ENCODE results near the gene B3GNT9. TPM values are rescaled to one million over a fixed set of nuclear protein-coding genes. Genes with fewer than 3 reads are reported as not detected.
A peak's percentile ranks its signal among the peaks of the same experiment; 100 is the strongest.

The B3GNT9 gene
- polyA plus RNA-seq, 1 of the 3 experiments (the other 2 are of a cell fraction): 9.9 TPM

DNA sequence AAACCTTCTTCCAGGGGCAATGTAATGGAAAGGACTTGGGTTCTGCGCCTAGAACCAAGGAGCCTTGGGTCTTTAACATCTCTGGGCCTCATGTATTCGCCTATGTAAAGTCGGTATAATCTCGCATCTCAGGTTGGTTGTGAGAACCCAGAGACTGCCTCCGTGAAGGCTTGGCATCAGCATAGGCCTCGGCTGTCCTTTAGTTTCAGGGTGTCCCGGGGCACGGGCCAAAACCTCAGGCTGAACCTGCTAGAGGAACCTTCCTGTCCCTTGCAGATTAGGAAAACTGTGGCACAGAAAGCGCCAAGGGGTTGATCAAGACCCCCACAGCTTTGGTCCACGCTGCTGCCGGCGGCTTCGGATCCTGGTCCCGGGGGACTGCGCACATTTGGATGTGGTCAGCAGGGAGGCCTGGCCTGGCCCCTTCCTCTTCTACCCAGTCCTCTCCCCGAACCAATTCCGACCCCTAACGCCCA lies 41.8 kb downstream of the B3GNT9 start:
- Histone ChIP-seq H3K4me3 (ENCODE audit: low read depth in 2 of 2, low read length in 1 of 2) (peak overlapping the region in 1 of 2 experiments; percentile 84; a peak in 2 of 4 replicates), H4K20me1 (ENCODE audit: insufficient read depth) (no peaks in the 10 kb centered on the region), H3F3A (replicated peaks; ENCODE audit: insufficient read depth) (peaks cover 35% of the 10 kb centered on the region), H3K27ac (ENCODE audit: low read depth in 2 of 2, low read length in 1 of 2) (peak overlapping the region; percentile 38 to 75; a peak in 3 of 4 replicates), H3K9me2 (no peaks in the 10 kb centered on the region), H3K79me2 (ENCODE audit: insufficient read depth) (peaks cover 40% of the 10 kb centered on the region), H3K4me1 (ENCODE audit: control insufficient read depth in 1 of 2, insufficient read depth in 2 of 2, low read depth in 1 of 2, low read length in 1 of 2) (peaks cover 10 to 23% of the 10 kb centered on the region in 2 experiments; a peak in 1 of 4 replicates), H3K4me2 (peak overlapping the region; percentile 98), H3K36me3 (replicated peaks in 1 of 2; ENCODE audit: control insufficient read depth in 1 of 2, insufficient read depth in 2 of 2, low read length in 1 of 2) (no peaks in the 10 kb centered on the region), H3K9me3 (no peaks in the 10 kb centered on the region), H2AFZ (ENCODE audit: low read depth) (peak overlapping the region; percentile 92; the same call in 1 of the 2 replicates), H3K27me3 (ENCODE audit: insufficient read depth) (no peaks in the 10 kb centered on the region), H3K9ac (peak overlapping the region; percentile 46; the same call in 1 of the 2 replicates)
- DNase-seq: no peak
- no peak for TF ChIP-seq ELF1 (IDR thresholded peaks at IDR 0.05)
- no peak for TF ChIP-seq ZBTB33 (IDR thresholded peaks at IDR 0.05; ENCODE audit: borderline replicate concordance, low read depth)
- no peak for TF ChIP-seq YY1 (IDR thresholded peaks at IDR 0.05; ENCODE audit: low read depth)
- no peak for TF ChIP-seq SIN3A (IDR thresholded peaks at IDR 0.05; ENCODE audit: borderline replicate concordance, low read depth, low read length)
- no peak for TF ChIP-seq NFIC (IDR thresholded peaks at IDR 0.05; ENCODE audit: borderline replicate concordance)
- TF ChIP-seq MAX (IDR thresholded peaks at IDR 0.05; ENCODE audit: low read depth): no peak
- TF ChIP-seq, protein P1, sequence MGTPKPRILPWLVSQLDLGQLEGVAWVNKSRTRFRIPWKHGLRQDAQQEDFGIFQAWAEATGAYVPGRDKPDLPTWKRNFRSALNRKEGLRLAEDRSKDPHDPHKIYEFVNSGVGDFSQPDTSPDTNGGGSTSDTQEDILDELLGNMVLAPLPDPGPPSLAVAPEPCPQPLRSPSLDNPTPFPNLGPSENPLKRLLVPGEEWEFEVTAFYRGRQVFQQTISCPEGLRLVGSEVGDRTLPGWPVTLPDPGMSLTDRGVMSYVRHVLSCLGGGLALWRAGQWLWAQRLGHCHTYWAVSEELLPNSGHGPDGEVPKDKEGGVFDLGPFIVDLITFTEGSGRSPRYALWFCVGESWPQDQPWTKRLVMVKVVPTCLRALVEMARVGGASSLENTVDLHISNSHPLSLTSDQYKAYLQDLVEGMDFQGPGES (IDR thresholded peaks at IDR 0.05; ENCODE audit: low read depth, low read length): no peak
- TF ChIP-seq EZH2phosphoT487 (IDR thresholded peaks at IDR 0.05; ENCODE audit: borderline replicate concordance, low read depth): no peak
- TF ChIP-seq RCOR1 (IDR thresholded peaks at IDR 0.05; ENCODE audit: low read length): no peak
- no peak for TF ChIP-seq SMC3 (IDR thresholded peaks at IDR 0.05; ENCODE audit: low read depth, low read length)
- TF ChIP-seq MXI1 (IDR thresholded peaks at IDR 0.05; ENCODE audit: low read depth, low read length): no peak
- ChIA-PET CTCF (interaction anchor here (1.2 to 6.1 kb wide), 3 partner anchors 46 to 130 kb away, joined by 3 to 36 read pairs (median 16); no protein-coding TSS in a partner anchor), POLR2A (no interaction called here)
- 90% methylated on average over 17 of the region's 18 CpGs for WGBS (ENCODE audit: low lambda C conversion rate)

DNA sequence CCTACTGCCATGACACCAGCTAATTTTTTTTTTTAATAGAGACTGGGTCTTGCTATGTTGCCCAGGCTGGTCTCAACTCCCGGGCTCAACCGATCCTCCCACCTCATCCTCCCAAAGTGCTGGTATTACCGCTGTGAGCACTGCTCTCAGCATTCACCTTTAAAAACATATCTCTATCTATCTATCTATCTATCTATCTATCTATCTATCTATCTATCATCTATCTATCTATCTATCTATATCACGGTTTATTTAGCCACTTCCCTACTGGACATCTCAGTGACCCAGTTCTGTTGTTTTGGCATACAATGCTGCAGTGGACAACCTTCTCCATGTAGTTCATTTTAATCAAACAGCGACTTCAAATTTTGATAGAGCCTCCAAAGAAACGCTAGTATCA lies 42.3 kb downstream of the B3GNT9 start:
- CTCF ChIA-PET: interaction anchor here (1.2 to 6.1 kb wide), 5 partner anchors 47 to 154 kb away, joined by 3 to 36 read pairs (median 7); no protein-coding TSS in a partner anchor
- Histone ChIP-seq H3K36me3 (replicated peaks in 1 of 2; ENCODE audit: control insufficient read depth in 1 of 2, insufficient read depth in 2 of 2, low read length in 1 of 2) (no peaks in the 10 kb centered on the region), H3K27me3 (ENCODE audit: insufficient read depth) (no peaks in the 10 kb centered on the region), H3K9me3 (no peaks in the 10 kb centered on the region), H2AFZ (ENCODE audit: low read depth) (no peak overlapping the region), H3K4me3 (ENCODE audit: low read depth in 2 of 2, low read length in 1 of 2) (no peak overlapping the region), H3K4me2 (no peak overlapping the region), H3K9ac (no peak overlapping the region), H3K27ac (ENCODE audit: low read depth in 2 of 2, low read length in 1 of 2) (no peak overlapping the region), H3K4me1 (ENCODE audit: control insufficient read depth in 1 of 2, insufficient read depth in 2 of 2, low read depth in 1 of 2, low read length in 1 of 2) (peaks cover 10 to 23% of the 10 kb centered on the region in 2 experiments; a peak in 1 of 4 replicates), H3F3A (replicated peaks; ENCODE audit: insufficient read depth) (peaks cover 35% of the 10 kb centered on the region), H3K9me2 (no peaks in the 10 kb centered on the region), H3K79me2 (ENCODE audit: insufficient read depth) (peaks cover 36% of the 10 kb centered on the region), H4K20me1 (ENCODE audit: insufficient read depth) (no peaks in the 10 kb centered on the region)
- POLR2A ChIA-PET: no interaction called here
- TF ChIP-seq YY1 (IDR thresholded peaks at IDR 0.05; ENCODE audit: low read depth): no peak
- no peak for TF ChIP-seq CHD2 (IDR thresholded peaks at IDR 0.05; ENCODE audit: low read length, partially characterized antibody)
- TF ChIP-seq USF1 (IDR thresholded peaks at IDR 0.05; ENCODE audit: borderline replicate concordance, low read depth): no peak
- no peak for TF ChIP-seq TEAD4 (IDR thresholded peaks at IDR 0.05; ENCODE audit: borderline replicate concordance, insufficient read depth)
- TF ChIP-seq RAD21 (IDR thresholded peaks at IDR 0.05; ENCODE audit: low read length): no peak
- TF ChIP-seq JUND (IDR thresholded peaks at IDR 0.05): no peak
- no peak for TF ChIP-seq REST (IDR thresholded peaks at IDR 0.05; ENCODE audit: low read depth, low read length)
- TF ChIP-seq NFIC (IDR thresholded peaks at IDR 0.05; ENCODE audit: borderline replicate concordance): no peak
- TF ChIP-seq TCF12 (IDR thresholded peaks at IDR 0.05): no peak
- TF ChIP-seq MXI1 (IDR thresholded peaks at IDR 0.05; ENCODE audit: low read depth, low read length): no peak
- no peak for TF ChIP-seq FOXM1 (IDR thresholded peaks at IDR 0.05; ENCODE audit: low read depth)
- TF ChIP-seq SMC3 (IDR thresholded peaks at IDR 0.05; ENCODE audit: low read depth, low read length): no peak
- WGBS (ENCODE audit: low lambda C conversion rate): 98% methylated on average over 6 of the region's 6 CpGs
- DNase-seq: no peak

All from SK-N-SH (cell line).